Astrocyte of the cerebellum (primary cell): Measurements from ENCODE around the gene SYT5.
"Not testable (repeated sequence)": the region's sequence is repeated elsewhere in the genome, so short reads cannot be mapped to it uniquely, and the experiment has no call there.

Experiments used
- DNase-seq: peaks from one replicate; pipeline ENCODE4 v3.0.0-alpha.2; 2011; ENCODE audit warnings: low read depth
- H3K4me3 ChIP-seq: 2 replicates; pipeline ENCODE4 v1.5.1; 2011; ENCODE audit warnings: mild to moderate bottlenecking, low read depth, low read length, moderate library complexity
- in situ Hi-C: cut with HindIII; loops from 2 replicates; pipeline ENCODE4 v1.10.0; 2017; ENCODE audit warnings: low sequenced_read_pairs
- TF ChIP-seq, protein P1 (sequence below): IDR thresholded peaks from 2 replicates; pipeline ENCODE4 v1.5.1; 2012; ENCODE audit warnings: low read length, low read depth, moderate library complexity, mild to moderate bottlenecking; ENCODE audit errors: missing control alignments

The SYT5 gene

DNA sequence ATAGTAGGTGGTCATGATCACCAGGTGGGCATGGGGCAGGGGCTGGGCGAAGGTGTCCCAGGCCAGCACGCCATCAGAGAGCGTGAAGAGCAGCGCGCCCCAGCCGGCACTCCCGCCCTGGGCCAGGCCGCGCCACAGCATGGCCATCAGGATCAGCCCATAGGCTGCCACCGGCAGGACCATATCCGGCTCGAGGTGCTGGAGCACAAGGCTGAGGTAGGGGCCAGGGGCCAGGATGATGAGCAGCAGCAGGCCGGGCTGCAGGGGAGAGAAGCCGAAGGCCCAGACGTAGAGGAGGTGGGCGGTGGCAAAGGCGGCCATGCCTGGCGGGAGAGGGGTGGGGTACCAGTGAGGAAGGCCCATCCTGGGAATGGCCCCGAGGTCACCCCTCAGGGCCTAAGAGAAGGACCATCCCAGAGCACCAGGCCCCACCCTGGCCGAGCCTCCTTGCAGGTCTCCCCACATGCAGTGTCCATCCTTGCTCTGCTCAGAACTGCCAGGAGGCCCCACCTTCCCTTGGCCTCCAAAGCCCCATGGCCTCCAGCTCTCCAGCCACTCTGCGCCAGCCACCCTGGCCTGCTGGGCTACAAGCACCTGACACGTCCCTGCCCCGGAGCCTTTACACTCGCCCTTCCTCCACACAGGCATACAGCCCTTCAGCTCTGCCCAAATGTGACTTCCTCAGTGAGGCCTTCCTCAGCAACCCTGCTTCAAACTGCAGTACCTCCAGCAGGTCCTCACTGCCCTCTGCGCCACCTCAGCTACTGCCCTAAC, 47.3 kb upstream of the SYT5 start:
- no peak for DNase-seq
- no peak overlapping the region for H3K4me3 ChIP-seq
- in situ Hi-C loops: no loop called here
- TF ChIP-seq, protein P1, sequence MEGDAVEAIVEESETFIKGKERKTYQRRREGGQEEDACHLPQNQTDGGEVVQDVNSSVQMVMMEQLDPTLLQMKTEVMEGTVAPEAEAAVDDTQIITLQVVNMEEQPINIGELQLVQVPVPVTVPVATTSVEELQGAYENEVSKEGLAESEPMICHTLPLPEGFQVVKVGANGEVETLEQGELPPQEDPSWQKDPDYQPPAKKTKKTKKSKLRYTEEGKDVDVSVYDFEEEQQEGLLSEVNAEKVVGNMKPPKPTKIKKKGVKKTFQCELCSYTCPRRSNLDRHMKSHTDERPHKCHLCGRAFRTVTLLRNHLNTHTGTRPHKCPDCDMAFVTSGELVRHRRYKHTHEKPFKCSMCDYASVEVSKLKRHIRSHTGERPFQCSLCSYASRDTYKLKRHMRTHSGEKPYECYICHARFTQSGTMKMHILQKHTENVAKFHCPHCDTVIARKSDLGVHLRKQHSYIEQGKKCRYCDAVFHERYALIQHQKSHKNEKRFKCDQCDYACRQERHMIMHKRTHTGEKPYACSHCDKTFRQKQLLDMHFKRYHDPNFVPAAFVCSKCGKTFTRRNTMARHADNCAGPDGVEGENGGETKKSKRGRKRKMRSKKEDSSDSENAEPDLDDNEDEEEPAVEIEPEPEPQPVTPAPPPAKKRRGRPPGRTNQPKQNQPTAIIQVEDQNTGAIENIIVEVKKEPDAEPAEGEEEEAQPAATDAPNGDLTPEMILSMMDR: no peak

DNA sequence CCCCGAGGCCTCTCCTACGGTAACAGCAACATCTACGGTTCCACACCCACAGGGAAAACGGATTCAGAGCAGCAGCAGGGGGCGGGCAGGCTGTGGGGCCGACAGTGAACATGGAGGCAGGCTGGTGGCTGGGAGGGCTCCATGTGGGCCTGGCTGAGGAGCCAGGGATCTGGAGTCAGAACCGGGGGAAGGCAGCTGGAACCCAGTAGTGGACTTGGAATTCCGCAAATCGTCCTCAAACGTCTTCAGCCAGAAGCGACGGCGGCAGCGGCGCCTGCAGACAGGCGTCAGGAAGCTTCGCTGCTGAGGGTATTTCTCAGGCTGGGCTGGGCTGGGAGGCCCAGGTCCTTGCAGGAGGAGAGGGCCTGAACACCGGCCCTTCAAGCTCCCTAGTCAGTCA, 46.7 kb upstream of the SYT5 start:
- no peak overlapping the region for H3K4me3 ChIP-seq
- TF ChIP-seq, protein P1: no peak
- in situ Hi-C loops: no loop called here
- DNase-seq: no peak

DNA sequence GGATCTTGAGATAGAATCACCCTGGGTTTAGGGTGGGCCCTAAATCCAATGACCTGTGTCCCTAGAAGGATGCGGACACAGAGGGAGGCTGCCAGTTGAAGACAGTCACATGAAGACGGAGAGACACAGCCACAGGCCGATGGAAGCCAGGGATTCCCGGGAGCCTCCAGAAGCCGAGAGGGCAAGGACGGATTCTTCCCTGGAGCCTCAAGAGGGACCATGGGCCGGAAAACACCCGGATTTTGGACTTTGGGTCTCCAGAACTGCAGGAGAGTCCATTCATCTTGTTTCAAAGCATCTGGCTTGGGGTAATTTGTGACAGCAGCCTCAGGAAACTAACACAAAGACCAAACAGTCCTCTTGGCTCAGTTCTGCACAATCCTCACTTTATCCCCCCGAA, 46.2 kb upstream of the SYT5 start:
- in situ Hi-C loops: no loop called here
- H3K4me3 ChIP-seq: no peak overlapping the region
- TF ChIP-seq, protein P1: no peak
- no peak for DNase-seq

DNA sequence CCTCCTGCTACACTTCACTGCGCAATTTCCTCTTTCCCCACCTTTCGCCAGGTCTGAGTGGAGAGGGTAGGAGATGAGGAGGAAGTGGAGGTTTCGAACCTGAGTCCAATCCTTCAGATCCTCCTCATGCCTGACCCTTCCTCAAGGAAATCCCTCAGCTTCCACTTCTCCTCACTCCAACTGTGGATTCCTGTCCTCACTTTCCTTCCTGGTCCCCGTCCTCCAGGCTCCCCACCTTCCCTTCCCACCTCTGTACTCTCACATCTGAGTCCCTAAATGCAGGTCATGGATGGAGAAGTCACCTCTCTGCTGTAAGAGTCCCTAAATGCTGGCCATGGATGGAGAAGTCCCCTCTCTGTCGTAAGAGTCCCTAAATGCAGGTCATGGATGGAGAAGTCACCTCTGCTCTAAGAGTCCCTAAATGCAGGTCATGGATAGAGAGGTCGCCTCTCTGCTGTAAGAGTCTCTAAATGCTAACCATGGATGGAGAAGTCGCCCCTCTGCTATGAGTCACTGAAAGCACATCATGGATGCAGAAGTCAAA, 45.4 kb upstream of the SYT5 start:
- in situ Hi-C loops: no loop called here
- H3K4me3 ChIP-seq: no peak overlapping the region
- DNase-seq: no peak
- TF ChIP-seq, protein P1: no peak

DNA sequence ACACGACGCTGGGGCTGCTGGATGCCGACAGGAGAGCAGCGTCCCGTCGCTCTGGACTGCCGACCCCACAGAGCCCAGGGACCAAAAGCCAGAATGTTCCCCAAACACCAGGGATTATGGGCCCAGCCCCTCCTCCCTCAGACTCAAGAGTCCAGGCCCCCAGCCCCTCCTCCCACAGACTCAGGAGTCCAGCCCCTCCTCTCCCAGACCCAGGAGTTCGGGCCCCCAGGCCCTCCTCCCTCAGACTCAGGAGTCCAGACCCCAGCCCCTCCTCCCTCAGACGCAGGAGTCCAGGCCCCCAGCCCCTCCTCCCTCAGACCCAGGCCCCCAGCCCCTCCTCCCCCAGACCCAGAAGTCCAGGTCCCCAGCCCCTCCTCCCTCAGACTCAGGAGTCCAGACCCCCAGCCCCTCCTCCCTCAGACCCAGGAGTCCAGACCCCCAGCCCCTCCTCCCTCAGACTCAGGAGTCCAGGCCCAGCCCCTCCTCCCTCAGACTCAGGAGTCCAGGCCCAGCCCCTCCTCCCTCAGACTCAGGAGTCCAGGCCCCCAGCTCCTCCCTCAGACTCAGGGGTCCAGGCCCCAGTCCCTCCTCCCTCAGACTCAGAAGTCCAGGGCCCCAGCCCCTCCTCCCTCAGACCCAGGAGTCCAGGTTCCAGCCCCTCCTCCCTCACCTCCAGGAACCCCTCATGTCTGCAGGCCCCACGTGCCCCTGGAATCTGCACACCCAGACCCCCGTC, 44.8 kb upstream of the SYT5 start:
- DNase-seq: not testable (repeated sequence)

DNA sequence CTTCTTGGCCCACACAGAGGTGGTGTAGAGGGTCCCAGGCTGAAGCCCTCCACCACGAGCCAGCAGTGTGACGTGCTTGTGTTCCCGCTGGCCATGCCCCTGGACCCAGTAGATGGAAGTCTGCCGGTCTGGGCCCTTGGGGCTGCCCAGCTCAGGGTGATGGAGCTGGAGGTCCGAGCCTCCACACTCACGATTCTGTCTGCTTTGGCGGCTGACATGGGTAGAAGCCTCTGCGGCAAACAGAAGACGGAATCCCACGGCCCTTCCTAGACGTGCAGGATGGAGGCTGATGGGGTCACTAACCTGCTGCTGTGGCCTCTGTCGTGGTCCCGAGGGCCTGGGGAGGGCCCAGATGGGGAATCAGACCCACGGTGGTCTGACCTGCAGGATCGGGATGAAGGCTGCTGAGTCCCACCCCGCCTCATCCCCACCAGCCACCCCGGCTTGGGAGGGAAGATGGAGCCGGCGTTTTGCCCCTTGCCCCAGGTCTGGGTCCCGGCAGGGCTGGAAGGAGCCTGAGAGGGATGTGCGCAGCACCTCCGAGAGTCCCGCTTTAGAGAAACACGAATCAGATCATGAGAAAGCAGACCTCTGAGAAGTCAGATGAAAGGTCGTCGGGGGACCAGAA, 44.1 kb upstream of the SYT5 start:
- no peak overlapping the region for H3K4me3 ChIP-seq
- in situ Hi-C loops: no loop called here

More for the DNA sequence above, 44.8 kb upstream of the SYT5 start:
- H3K4me3 ChIP-seq, in situ Hi-C loops: not testable (repeated sequence)

More for the DNA sequence above, 44.1 kb upstream of the SYT5 start:
- DNase-seq: no peak
- TF ChIP-seq, protein P1: no peak
